ENCODE results near the gene CDH13. TPM values are rescaled to one million over a fixed set of nuclear protein-coding genes. Genes with fewer than 3 reads are reported as not detected.

Gene CDH13
- total and polyA plus RNA-seq, 9 donors: 1.9 to 34.2 (median 4.8) TPM

DNA sequence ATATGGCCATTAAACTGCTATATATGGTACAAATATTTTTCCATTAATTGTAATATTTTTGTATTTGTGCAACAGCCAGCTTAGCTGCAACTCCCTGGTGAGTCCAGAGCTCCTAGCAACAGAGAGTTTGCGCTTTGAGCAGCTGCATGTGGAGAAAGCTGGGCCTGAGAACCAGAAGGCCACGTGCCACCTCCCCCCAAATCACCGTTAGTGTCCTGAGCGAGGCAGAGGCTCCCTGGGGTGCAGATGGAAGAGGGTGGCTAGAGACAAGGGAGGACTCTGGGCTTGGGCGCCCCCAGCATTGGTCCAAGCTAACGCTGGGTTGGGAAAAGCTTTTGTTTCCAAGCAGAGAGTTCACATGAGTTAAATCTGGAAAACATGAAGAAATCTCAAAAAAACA is 1222.7 kb downstream of the CDH13 start:
- 66 to 79% (median 72%) methylated on average over 6 of the region's 6 CpGs for WGBS, 3 donors
- Histone ChIP-seq H3K4me3 (no peak overlapping the region), H3K4me1 (ENCODE audit: insufficient read depth) (no peaks in the 10 kb centered on the region), H3K27me3 (no peaks in the 10 kb centered on the region), H3K27ac (no peak overlapping the region), H3K9me3 (no peaks in the 10 kb centered on the region), H3K36me3 (no peaks in the 10 kb centered on the region)
- TF ChIP-seq POLR2A (IDR thresholded peaks at IDR 0.05) (no peak), EP300 (IDR thresholded peaks at IDR 0.05) (no peak)
- TF ChIP-seq, protein P1, sequence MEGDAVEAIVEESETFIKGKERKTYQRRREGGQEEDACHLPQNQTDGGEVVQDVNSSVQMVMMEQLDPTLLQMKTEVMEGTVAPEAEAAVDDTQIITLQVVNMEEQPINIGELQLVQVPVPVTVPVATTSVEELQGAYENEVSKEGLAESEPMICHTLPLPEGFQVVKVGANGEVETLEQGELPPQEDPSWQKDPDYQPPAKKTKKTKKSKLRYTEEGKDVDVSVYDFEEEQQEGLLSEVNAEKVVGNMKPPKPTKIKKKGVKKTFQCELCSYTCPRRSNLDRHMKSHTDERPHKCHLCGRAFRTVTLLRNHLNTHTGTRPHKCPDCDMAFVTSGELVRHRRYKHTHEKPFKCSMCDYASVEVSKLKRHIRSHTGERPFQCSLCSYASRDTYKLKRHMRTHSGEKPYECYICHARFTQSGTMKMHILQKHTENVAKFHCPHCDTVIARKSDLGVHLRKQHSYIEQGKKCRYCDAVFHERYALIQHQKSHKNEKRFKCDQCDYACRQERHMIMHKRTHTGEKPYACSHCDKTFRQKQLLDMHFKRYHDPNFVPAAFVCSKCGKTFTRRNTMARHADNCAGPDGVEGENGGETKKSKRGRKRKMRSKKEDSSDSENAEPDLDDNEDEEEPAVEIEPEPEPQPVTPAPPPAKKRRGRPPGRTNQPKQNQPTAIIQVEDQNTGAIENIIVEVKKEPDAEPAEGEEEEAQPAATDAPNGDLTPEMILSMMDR (IDR thresholded peaks at IDR 0.05): no peak
- DNase-seq: no peak
- intact Hi-C loops (cut with DNase I): no loop called here

MicroRNAs encoded within 50 kb of the gene (microRNA counts, 767-probe panel; counts per million panel counts)
- 530 counts per million, percentile 78 among the panel's probes with 10 or more counts for microRNA hsa-miR-3182

Small RNAs within 50 kb of the gene (microRNA-seq; reads per million reads assigned to microRNA genes)
- gene MIR3182 (0 reads per million in 3 donors), gene MIR8058 (0 reads per million in 3 donors)

Small RNAs within 50 kb of the gene (small RNA-seq; reads per million reads assigned to genes)
- gene AC099506.2 (not detected), gene MIR3182 (not detected), gene MIR8058 (not detected)
